Measurements from ENCODE around the gene DBF4. TPM values are rescaled to one million over a fixed set of nuclear protein-coding genes. Genes with fewer than 3 reads are reported as not detected.
"Not testable (repeated sequence)": the region's sequence is repeated elsewhere in the genome, so short reads cannot be mapped to it uniquely, and the experiment has no call there.

The DBF4 gene
- total RNA-seq, 1 donor from 2014 or later, result 8.3 TPM

DNA sequence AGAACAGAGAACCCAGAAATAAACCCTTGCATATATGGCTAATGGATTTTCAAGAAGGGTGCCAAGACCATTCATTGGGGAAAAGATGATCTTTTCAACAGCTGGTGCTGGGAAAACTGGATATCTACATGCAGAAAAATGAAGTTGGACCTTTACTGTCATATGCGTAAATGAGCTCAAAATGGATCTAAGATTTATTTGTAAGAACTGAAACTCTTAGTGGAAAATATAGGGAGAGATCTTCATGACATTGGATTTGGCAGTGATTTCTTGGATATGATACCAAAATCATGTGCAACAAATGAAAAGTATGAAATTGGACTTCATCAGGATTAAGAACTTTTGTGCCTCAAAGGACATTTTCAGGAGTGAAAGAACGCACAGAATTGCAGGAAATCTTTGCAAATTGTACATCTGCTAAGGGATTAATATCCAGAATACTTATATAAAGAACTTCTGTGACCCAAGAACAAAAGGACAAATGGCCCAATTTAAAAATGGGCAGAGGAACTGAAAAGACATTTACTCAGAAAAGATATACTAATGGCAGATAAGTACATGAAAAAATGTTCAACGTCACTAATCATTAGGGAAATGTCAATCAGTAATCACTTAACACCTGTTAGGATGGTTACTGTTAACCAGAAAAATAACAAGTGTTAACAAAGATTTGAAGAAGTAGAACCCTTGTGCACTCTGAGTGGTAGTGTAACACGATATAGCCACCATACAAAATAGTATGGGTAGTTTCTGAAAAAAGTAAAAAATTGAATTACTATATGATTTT is 6.1 kb downstream of the DBF4 start:
- no peak overlapping the region for H3K4me3 ChIP-seq
- no peak overlapping the region for H3K27ac ChIP-seq
- no peaks in the 10 kb centered on the region for H3K36me3 ChIP-seq
- no peaks in the 10 kb centered on the region for H3K27me3 ChIP-seq
- H3K9me3 ChIP-seq, result no peaks in the 10 kb centered on the region
- intact Hi-C loops (cut with DNase I), result no loop called here
- TF ChIP-seq, protein P1, sequence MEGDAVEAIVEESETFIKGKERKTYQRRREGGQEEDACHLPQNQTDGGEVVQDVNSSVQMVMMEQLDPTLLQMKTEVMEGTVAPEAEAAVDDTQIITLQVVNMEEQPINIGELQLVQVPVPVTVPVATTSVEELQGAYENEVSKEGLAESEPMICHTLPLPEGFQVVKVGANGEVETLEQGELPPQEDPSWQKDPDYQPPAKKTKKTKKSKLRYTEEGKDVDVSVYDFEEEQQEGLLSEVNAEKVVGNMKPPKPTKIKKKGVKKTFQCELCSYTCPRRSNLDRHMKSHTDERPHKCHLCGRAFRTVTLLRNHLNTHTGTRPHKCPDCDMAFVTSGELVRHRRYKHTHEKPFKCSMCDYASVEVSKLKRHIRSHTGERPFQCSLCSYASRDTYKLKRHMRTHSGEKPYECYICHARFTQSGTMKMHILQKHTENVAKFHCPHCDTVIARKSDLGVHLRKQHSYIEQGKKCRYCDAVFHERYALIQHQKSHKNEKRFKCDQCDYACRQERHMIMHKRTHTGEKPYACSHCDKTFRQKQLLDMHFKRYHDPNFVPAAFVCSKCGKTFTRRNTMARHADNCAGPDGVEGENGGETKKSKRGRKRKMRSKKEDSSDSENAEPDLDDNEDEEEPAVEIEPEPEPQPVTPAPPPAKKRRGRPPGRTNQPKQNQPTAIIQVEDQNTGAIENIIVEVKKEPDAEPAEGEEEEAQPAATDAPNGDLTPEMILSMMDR (IDR thresholded peaks at IDR 0.05), result no peak
- no peak for TF ChIP-seq POLR2A (IDR thresholded peaks at IDR 0.05)
- no peak for TF ChIP-seq POLR2AphosphoS5 (IDR thresholded peaks at IDR 0.05; ENCODE audit: insufficient read depth in 1 of 2, low read depth in 1 of 2)
- H3K4me1 ChIP-seq, result peaks cover 15% of the 10 kb centered on the region
- no peak for DNase-seq (ENCODE audit: extremely low spot score in 2 of 2)

DNA sequence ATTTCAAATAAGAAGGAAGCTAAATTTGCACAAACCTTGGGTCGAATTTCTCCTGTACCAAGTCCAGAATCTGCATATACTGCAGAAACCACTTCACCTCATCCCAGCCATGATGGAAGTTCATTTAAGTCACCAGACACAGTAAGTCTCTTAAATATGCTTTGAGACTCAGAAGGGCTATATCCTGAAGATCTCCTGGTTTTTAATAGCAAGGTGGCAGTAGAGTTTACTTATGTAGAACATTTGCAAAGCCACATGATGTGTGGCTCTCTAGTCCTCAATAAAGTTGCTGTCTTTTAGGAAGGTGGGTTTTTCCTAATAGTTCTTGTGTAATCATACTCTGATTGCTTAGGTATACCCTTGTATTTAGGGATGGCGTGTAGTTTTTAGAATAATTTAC is 8.7 kb downstream of the DBF4 start:
- Histone ChIP-seq H3K4me3 (no peak overlapping the region), H3K27me3 (no peaks in the 10 kb centered on the region), H3K9me3 (no peaks in the 10 kb centered on the region), H3K27ac (no peak overlapping the region), H3K4me1 (no peaks in the 10 kb centered on the region), H3K36me3 (no peaks in the 10 kb centered on the region)
- intact Hi-C loops (cut with DNase I), result no loop called here
- no peak for DNase-seq (ENCODE audit: extremely low spot score in 2 of 2)
- TF ChIP-seq POLR2A (IDR thresholded peaks at IDR 0.05), result no peak
- no peak for TF ChIP-seq POLR2AphosphoS5 (IDR thresholded peaks at IDR 0.05; ENCODE audit: insufficient read depth in 1 of 2, low read depth in 1 of 2)
- TF ChIP-seq, protein P1 (IDR thresholded peaks at IDR 0.05), result no peak

DNA sequence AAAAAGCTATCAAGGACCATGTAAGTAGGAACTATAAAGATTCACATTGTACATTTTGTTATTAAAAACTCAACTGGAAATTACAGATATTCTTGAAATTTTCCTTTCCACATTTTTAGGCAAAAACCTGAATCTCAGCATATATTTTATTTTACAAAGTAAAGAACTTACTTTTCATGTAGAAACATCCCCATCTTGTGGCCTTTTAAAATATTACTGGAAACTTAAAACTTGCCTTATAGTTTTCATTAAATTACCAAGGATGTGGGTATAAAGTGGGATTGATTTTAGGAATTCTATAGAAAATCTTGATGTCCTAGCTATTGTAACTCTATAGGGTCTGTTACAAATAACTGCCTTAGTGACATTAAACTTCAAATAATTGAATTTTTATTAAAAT is 10.6 kb downstream of the DBF4 start:
- intact Hi-C loops (cut with DNase I), result no loop called here

DNA sequence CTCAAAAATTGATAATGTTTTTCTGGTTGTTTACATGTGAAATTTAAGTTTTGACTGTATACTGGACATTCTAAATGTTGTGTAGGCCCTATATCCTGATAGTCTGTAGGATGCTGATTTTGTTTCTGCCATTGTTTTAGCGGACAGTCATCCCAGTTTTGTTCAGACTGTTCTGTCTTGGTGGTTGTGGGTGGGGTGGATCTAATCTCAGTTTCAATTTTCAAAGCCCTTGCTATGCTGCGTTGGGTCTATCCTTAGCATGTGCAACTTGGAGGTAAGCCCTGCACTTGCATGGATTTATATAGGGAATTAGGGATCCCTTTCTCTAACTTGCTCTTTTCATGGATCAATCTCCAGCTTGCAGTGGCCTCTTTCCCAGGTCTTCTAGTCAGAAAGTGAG is 19.1 kb downstream of the DBF4 start:
- no peak for DNase-seq (ENCODE audit: extremely low spot score in 2 of 2)
- intact Hi-C loops (cut with DNase I), result no loop called here
- Histone ChIP-seq H3K9me3 (no peaks in the 10 kb centered on the region), H3K4me1 (no peaks in the 10 kb centered on the region), H3K27me3 (no peaks in the 10 kb centered on the region), H3K36me3 (peaks cover 0 to 7% of the 10 kb centered on the region in 2 donors), H3K27ac (no peak overlapping the region), H3K4me3 (no peak overlapping the region)
- TF ChIP-seq POLR2AphosphoS5 (IDR thresholded peaks at IDR 0.05; ENCODE audit: insufficient read depth in 1 of 2, low read depth in 1 of 2) (no peak), POLR2A (IDR thresholded peaks at IDR 0.05) (no peak)
- TF ChIP-seq, protein P1 (IDR thresholded peaks at IDR 0.05), result no peak

More for the DNA sequence above, 10.6 kb downstream of the DBF4 start:
- TF ChIP-seq, protein P1 (IDR thresholded peaks at IDR 0.05), result peak; percentile 24 to 46 (median 31)
- no peak for TF ChIP-seq POLR2AphosphoS5 (IDR thresholded peaks at IDR 0.05; ENCODE audit: insufficient read depth in 1 of 2, low read depth in 1 of 2)
- TF ChIP-seq POLR2A (IDR thresholded peaks at IDR 0.05), result no peak
- H3K36me3 ChIP-seq, result no peaks in the 10 kb centered on the region
- H3K4me1 ChIP-seq, result no peaks in the 10 kb centered on the region
- no peaks in the 10 kb centered on the region for H3K9me3 ChIP-seq
- H3K27me3 ChIP-seq, result no peaks in the 10 kb centered on the region
- H3K4me3 ChIP-seq, result no peak overlapping the region
- no peak overlapping the region for H3K27ac ChIP-seq
- no peak for DNase-seq (ENCODE audit: extremely low spot score in 2 of 2)

DNA sequence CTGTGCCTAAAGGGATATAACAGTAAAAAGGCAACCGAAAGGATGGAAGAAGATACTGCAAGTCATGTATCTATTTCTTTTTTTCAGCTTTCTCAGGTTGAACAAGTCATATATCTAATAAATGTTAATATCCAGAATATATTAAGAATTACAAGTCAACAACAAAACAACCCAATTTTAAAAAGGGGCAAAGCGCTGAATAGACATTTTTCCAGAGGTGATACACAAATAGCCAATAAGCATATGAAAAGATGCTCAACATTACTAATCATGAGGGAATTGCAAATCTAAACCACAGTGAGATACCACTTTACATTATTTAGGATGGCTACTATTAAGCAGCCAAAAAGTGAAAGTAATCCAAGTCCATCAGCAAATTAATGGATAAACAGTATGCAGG is 23.0 kb downstream of the DBF4 start:
- Histone ChIP-seq H3K36me3 (peaks cover 0 to 13% of the 10 kb centered on the region in 2 donors), H3K27ac (no peak overlapping the region), H3K4me1 (no peaks in the 10 kb centered on the region), H3K27me3 (no peaks in the 10 kb centered on the region), H3K9me3 (no peaks in the 10 kb centered on the region), H3K4me3 (no peak overlapping the region)
- intact Hi-C loops (cut with DNase I), result no loop called here
- DNase-seq (ENCODE audit: extremely low spot score in 2 of 2), result no peak
- TF ChIP-seq, protein P1 (IDR thresholded peaks at IDR 0.05), result no peak
- TF ChIP-seq POLR2AphosphoS5 (IDR thresholded peaks at IDR 0.05; ENCODE audit: insufficient read depth in 1 of 2, low read depth in 1 of 2) (no peak), POLR2A (IDR thresholded peaks at IDR 0.05) (no peak)

DNA sequence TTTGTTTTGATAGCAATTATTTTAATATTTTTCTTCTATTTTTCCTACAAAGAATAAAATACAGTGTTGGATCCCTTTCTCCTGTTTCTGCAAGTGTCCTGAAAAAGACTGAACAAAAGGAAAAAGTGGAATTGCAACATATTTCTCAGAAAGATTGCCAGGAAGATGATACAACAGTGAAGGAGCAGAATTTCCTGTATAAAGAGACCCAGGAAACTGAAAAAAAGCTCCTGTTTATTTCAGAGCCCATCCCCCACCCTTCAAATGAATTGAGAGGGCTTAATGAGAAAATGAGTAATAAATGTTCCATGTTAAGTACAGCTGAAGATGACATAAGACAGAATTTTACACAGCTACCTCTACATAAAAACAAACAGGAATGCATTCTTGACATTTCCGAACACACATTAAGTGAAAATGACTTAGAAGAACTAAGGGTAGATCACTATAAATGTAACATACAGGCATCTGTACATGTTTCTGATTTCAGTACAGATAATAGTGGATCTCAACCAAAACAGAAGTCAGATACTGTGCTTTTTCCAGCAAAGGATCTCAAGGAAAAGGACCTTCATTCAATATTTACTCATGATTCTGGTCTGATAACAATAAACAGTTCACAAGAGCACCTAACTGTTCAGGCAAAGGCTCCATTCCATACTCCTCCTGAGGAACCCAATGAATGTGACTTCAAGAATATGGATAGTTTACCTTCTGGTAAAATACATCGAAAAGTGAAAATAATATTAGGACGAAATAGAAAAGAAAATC is 31.0 kb downstream of the DBF4 start:
- H3K36me3 ChIP-seq; H3K9me3 ChIP-seq; H3K27me3 ChIP-seq; intact Hi-C loops (cut with DNase I); H3K27ac ChIP-seq; H3K4me3 ChIP-seq; DNase-seq (ENCODE audit: extremely low spot score in 2 of 2); H3K4me1 ChIP-seq: not testable (repeated sequence)

DNA sequence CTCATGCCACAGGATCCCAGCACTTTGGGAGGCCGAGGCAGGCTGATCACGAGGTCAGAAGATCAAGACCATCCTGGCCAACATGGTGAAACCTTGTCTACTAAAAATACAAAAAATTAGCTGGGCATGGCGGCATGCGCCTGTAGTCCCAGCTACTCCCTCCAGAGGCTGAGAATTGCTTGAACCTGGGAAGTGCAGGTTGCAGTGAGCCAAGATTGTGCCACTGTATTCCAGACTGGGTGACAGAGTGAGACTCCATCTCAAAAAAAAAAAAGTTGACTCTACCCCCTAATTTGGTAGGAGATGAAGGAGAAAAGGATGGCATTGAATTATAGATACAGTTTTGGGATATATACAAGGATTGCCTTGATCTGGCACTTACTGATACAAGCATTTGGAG is 32.5 kb downstream of the DBF4 start:
- H3K27ac ChIP-seq; H3K4me3 ChIP-seq; intact Hi-C loops (cut with DNase I); H3K27me3 ChIP-seq; DNase-seq (ENCODE audit: extremely low spot score in 2 of 2); H3K4me1 ChIP-seq; H3K36me3 ChIP-seq; H3K9me3 ChIP-seq: not testable (repeated sequence)
